Epithelial cell of esophagus (primary cell): ENCODE measurements around the gene SPPL2A.
A peak's percentile ranks its signal among the peaks of the same experiment; 100 is the strongest.

Experiments used
- DNase-seq: peaks from one replicate; pipeline ENCODE4 v3.0.0; 2010; ENCODE audit warnings: low read depth
- H3K4me3 ChIP-seq: 2 replicates; pipeline ENCODE4 v1.5.1; 2011; ENCODE audit warnings: mild to moderate bottlenecking, low read length, control low read depth
- CTCF ChIP-seq: IDR thresholded peaks from 2 replicates; pipeline ENCODE4 v1.5.1; 2011; ENCODE audit warnings: low read depth, mild to moderate bottlenecking, low read length, control low read depth, inconsistent platforms; ENCODE audit not compliant: insufficient read depth; ENCODE audit errors: missing control alignments

Gene SPPL2A

GRCh38 chr15:50653156-50653743, 112.3 kb downstream of the SPPL2A start:
- TF ChIP-seq CTCF: no peak
- no peak overlapping the region for H3K4me3 ChIP-seq
- DNase-seq: peak; percentile 89

GRCh38 chr15:50652671-50653070, 112.8 kb downstream of the SPPL2A start:
- no peak overlapping the region for H3K4me3 ChIP-seq
- DNase-seq: no peak
- no peak for TF ChIP-seq CTCF
